ENCODE results near the gene IL36G. TPM values are rescaled to one million over a fixed set of nuclear protein-coding genes. Genes with fewer than 3 reads are reported as not detected.

Gene IL36G
- total RNA-seq, 2 experiments from 2014 or later = not detected

DNA sequence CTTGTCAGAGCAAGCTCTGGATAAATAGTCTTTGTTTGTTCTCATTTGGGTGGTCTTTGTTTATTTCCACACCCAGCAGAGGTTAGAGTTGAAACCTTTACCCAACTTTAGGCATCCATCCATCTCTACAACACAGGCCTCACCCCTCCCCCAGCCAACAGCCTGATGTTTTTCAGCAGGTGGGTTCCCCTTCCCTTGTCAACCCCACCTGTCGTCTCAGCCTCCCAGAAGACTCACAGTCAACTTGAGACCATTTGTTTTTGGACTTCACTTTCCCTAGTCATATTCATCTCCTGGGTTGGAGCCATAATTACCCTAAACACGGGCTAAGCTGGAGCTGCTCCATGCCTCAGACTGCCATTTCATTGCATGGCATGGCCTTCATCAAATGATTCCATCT is 31.7 kb upstream of the IL36G start:
- no peaks in the 10 kb centered on the region for H3K36me3 Mint-ChIP-seq (ENCODE audit: low read depth)
- POLR2A ChIA-PET = no interaction called here
- no peaks in the 10 kb centered on the region for H3K36me3 ChIP-seq (ENCODE audit: insufficient read depth, low read length)
- H3K27me3 ChIP-seq (ENCODE audit: control insufficient read depth in 1 of 2, insufficient read depth in 2 of 2, low read length in 2 of 2) = peaks cover 0 to 6% of the 10 kb centered on the region in 2 experiments
- H3K27ac ChIP-seq (ENCODE audit: low read depth in 1 of 2, low read length in 2 of 2) = no peak overlapping the region
- H3K9me3 Mint-ChIP-seq = no peaks in the 10 kb centered on the region
- H3K4me3 ChIP-seq (ENCODE audit: low read length) = no peak overlapping the region
- CTCF ChIA-PET = no interaction called here
- H3K27me3 Mint-ChIP-seq = peaks cover 7% of the 10 kb centered on the region
- DNase-seq (no peak), ATAC-seq (ENCODE audit: poor library complexity) (no peak)
- peaks cover 3% of the 10 kb centered on the region for H3K4me1 ChIP-seq (ENCODE audit: insufficient read depth, low read length)
- no peak overlapping the region for H3K27ac Mint-ChIP-seq
- TF ChIP-seq CTCF (IDR thresholded peaks at IDR 0.05) = no peak
- no peaks in the 10 kb centered on the region for H3K4me1 Mint-ChIP-seq (ENCODE audit: low read depth)
- H3K9me3 ChIP-seq (ENCODE audit: control insufficient read depth in 1 of 2, insufficient read depth in 1 of 2, low read length in 2 of 2) = peaks cover 3 to 5% of the 10 kb centered on the region in 2 experiments
- intact Hi-C loops (cut with DNase I, micrococcal nuclease) = no loop called here
- H3K4me3 Mint-ChIP-seq = no peak overlapping the region

DNA sequence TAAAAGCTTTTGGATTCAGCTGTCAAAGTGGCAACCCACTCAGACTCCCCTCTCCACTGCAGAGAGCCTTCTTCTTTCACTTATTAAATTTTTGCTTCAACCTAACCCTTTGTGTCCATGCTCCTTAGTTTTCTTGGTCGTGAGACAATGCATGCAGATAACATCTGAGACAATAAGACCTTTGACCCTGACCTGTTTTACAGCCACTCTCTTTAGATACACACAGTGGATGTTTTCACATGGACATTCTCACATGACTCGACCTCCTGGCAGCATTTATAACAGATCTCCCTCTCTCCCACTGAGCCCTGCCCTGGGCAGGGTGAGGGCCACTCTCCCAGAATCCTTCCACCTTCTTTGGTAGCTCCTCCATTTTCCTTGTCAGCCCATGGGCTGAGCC is 30.4 kb upstream of the IL36G start:
- no peak for TF ChIP-seq CTCF (IDR thresholded peaks at IDR 0.05)
- Mint-ChIP-seq H3K27ac (no peak overlapping the region), H3K36me3 (ENCODE audit: low read depth) (no peaks in the 10 kb centered on the region), H3K27me3 (peaks cover 16% of the 10 kb centered on the region), H3K4me3 (no peak overlapping the region), H3K4me1 (ENCODE audit: low read depth) (no peaks in the 10 kb centered on the region), H3K9me3 (no peaks in the 10 kb centered on the region)
- no peak for ATAC-seq (ENCODE audit: poor library complexity)
- peaks cover 0 to 6% of the 10 kb centered on the region in 2 experiments for H3K27me3 ChIP-seq (ENCODE audit: control insufficient read depth in 1 of 2, insufficient read depth in 2 of 2, low read length in 2 of 2)
- H3K36me3 ChIP-seq (ENCODE audit: insufficient read depth, low read length) = no peaks in the 10 kb centered on the region
- DNase-seq = no peak
- intact Hi-C loops (cut with DNase I, micrococcal nuclease) = no loop called here
- CTCF ChIA-PET = interaction anchor here (1.1 kb wide), 1 partner anchor 12 kb away, joined by 3 read pairs; no protein-coding TSS in a partner anchor
- no peaks in the 10 kb centered on the region for H3K4me1 ChIP-seq (ENCODE audit: insufficient read depth, low read length)
- H3K27ac ChIP-seq (ENCODE audit: low read depth in 1 of 2, low read length in 2 of 2) = no peak overlapping the region
- POLR2A ChIA-PET = no interaction called here
- H3K4me3 ChIP-seq (ENCODE audit: low read length) = no peak overlapping the region
- H3K9me3 ChIP-seq (ENCODE audit: control insufficient read depth in 1 of 2, insufficient read depth in 1 of 2, low read length in 2 of 2) = peaks cover 3 to 5% of the 10 kb centered on the region in 2 experiments

GRCh38 chr2:112949456-112949855 is 28.4 kb upstream of the IL36G start:
- TF ChIP-seq CTCF (IDR thresholded peaks at IDR 0.05) = no peak
- intact Hi-C loops (cut with DNase I, micrococcal nuclease) = no loop called here

More at GRCh38 chr2:112949456-112949855, 28.4 kb upstream of the IL36G start:
- DNase-seq (no peak), ATAC-seq (ENCODE audit: poor library complexity) (no peak)
- Histone ChIP-seq H3K36me3 (ENCODE audit: insufficient read depth, low read length) (no peaks in the 10 kb centered on the region), H3K4me1 (ENCODE audit: insufficient read depth, low read length) (no peaks in the 10 kb centered on the region), H3K9me3 (ENCODE audit: control insufficient read depth in 1 of 2, insufficient read depth in 1 of 2, low read length in 2 of 2) (peaks cover 3 to 5% of the 10 kb centered on the region in 2 experiments), H3K27me3 (ENCODE audit: control insufficient read depth in 1 of 2, insufficient read depth in 2 of 2, low read length in 2 of 2) (peaks cover 0 to 6% of the 10 kb centered on the region in 2 experiments), H3K4me3 (ENCODE audit: low read length) (no peak overlapping the region), H3K27ac (ENCODE audit: low read depth in 1 of 2, low read length in 2 of 2) (no peak overlapping the region)
- H3K27ac Mint-ChIP-seq = no peak overlapping the region
- H3K36me3 Mint-ChIP-seq (ENCODE audit: low read depth) = no peaks in the 10 kb centered on the region
- ChIA-PET POLR2A (interaction anchor here (0.7 kb wide), 1 partner anchor 96 kb away, joined by 3 read pairs; no protein-coding TSS in a partner anchor), CTCF (no interaction called here)
- no peaks in the 10 kb centered on the region for H3K4me1 Mint-ChIP-seq (ENCODE audit: low read depth)
- peaks cover 16% of the 10 kb centered on the region for H3K27me3 Mint-ChIP-seq
- no peaks in the 10 kb centered on the region for H3K9me3 Mint-ChIP-seq
- H3K4me3 Mint-ChIP-seq = no peak overlapping the region

Measured in CD4-positive, alpha-beta T cell (primary cell).